OCI-LY7 (cell line): ENCODE measurements around the gene MED15. TPM values are rescaled to one million over a fixed set of nuclear protein-coding genes. Genes with fewer than 3 reads are reported as not detected.
"Not testable (repeated sequence)": the region's sequence is repeated elsewhere in the genome, so short reads cannot be mapped to it uniquely, and the experiment has no call there.

ENCODE experiments used
- BruUV-seq: library from RNA; stranded (reverse); fragments of 400-500 nt; replicated peaks from 2 replicates; lab custom pipeline; 2021; lab: Mats Ljungman, UMichigan
- CTCF ChIA-PET: fragments of 300-600 bp; sonication (Branson Sonifier 250); formaldehyde crosslinking; loops from one replicate; lab custom pipeline; 2022; ENCODE audit warnings: antibody characterized with exemption; ENCODE audit not compliant: unreplicated experiment; lab: Charles Lee
- POLR2A ChIA-PET: fragments of 300-600 bp; sonication (Branson Sonifier 250); formaldehyde crosslinking; loops from one replicate; lab custom pipeline; 2022; ENCODE audit warnings: antibody characterized with exemption; lab: Charles Lee
- DNase-seq: peaks from one replicate; pipeline ENCODE4 v3.0.0-alpha.2; 2015; ENCODE audit warnings: low spot score
- H2AFZ ChIP-seq: fragments of 200-600 bp; sonication (generic), shearing (Covaris generic); 2 replicates; pipeline ENCODE4 v1.6.1; 2014; ENCODE audit warnings: mild to moderate bottlenecking, antibody characterized with exemption, low read length, moderate library complexity
- H3K27ac ChIP-seq: fragments of 200-600 bp; sonication (generic); 2 replicates; pipeline ENCODE4 v1.5.1; 2014; ENCODE audit warnings: mixed run types, low read depth, mild to moderate bottlenecking, moderate library complexity, low read length, inconsistent platforms; ENCODE audit not compliant: poor library complexity, severe bottlenecking
- H3K36me3 ChIP-seq: fragments of 200-600 bp; sonication (generic); 2 replicates; pipeline ENCODE4 v1.6.1; 2014; ENCODE audit warnings: mild to moderate bottlenecking, antibody characterized with exemption, low read length, moderate library complexity, mixed read lengths; ENCODE audit not compliant: insufficient read depth
- H3K4me1 ChIP-seq: fragments of 200-600 bp; sonication (generic); 2 replicates; pipeline ENCODE4 v1.5.1; 2014; ENCODE audit warnings: mild to moderate bottlenecking, low read length; ENCODE audit not compliant: insufficient read depth, poor library complexity, severe bottlenecking
- H3K4me2 ChIP-seq: fragments of 200-600 bp; sonication (generic); 2 replicates; pipeline ENCODE4 v1.6.1; 2014; ENCODE audit warnings: mild to moderate bottlenecking, low read length
- H3K4me3 ChIP-seq: fragments of 200-600 bp; sonication (generic); 2 replicates; pipeline ENCODE4 v1.5.1; 2014; ENCODE audit warnings: mild to moderate bottlenecking, low read depth, low read length; ENCODE audit not compliant: poor library complexity, severe bottlenecking
- H3K79me2 ChIP-seq: fragments of 200-600 bp; sonication (generic); 2 replicates; pipeline ENCODE4 v1.6.1; 2016; ENCODE audit warnings: low read depth, mild to moderate bottlenecking, low read length, moderate library complexity, mixed read lengths; ENCODE audit not compliant: insufficient read depth
- H3K9me2 ChIP-seq: fragments of 200-600 bp; sonication (generic); 2 replicates; pipeline ENCODE4 v1.6.1; 2016; ENCODE audit warnings: mild to moderate bottlenecking, low read length, mixed read lengths; ENCODE audit not compliant: insufficient read depth
- H3K9me3 ChIP-seq: fragments of 200-600 bp; sonication (generic); 2 replicates; pipeline ENCODE4 v1.6.1; 2014; ENCODE audit warnings: mild to moderate bottlenecking, mixed run types, low read length, mixed read lengths
- H4K20me1 ChIP-seq: fragments of 200-600 bp; sonication (generic); 2 replicates; pipeline ENCODE4 v1.6.1; 2014; ENCODE audit warnings: mild to moderate bottlenecking, antibody characterized with exemption, low read length, moderate library complexity, mixed read lengths; ENCODE audit not compliant: insufficient read depth
- CTCF ChIP-seq: fragments of 200-600 bp; sonication (generic); conservative IDR thresholded peaks from 2 replicates; pipeline ENCODE4 v1.5.1; 2014; ENCODE audit warnings: mild to moderate bottlenecking, antibody characterized with exemption, low read length, moderate library complexity, mixed read lengths
- EZH2phosphoT487 ChIP-seq: fragments of 200-600 bp; sonication (generic); IDR thresholded peaks from 2 replicates; pipeline ENCODE4 v1.6.1; 2018; ENCODE audit warnings: low read depth, borderline replicate concordance, mild to moderate bottlenecking, mixed run types, antibody characterized with exemption, low read length, moderate library complexity, mixed read lengths
- intact Hi-C: fragments of 100-400 bp; cut with micrococcal nuclease; formaldehyde crosslinking; loops from one replicate; pipeline ENCODE4 v1.10.0; 2022; ENCODE audit not compliant: unreplicated experiment
- total RNA-seq, 2 experiments: library from RNA; depleted of rRNA in 1 of 2; stranded (reverse); fragments of >200 nt in 1 of 2; shearing (Covaris generic) in 1 of 2; gene quantifications; 2 replicates each; pipeline ENCODE4 v1.2.3, GENCODE V29; 2014 to 2022

The MED15 gene
- total RNA-seq, 2 experiments from 2014 or later: 28.7 to 79.2 TPM

- H4K20me1 ChIP-seq: no peaks in the 10 kb centered on the region
- H3K4me3 ChIP-seq: no peak overlapping the region
- no peaks in the 10 kb centered on the region for H3K9me2 ChIP-seq
- no peak overlapping the region for H2AFZ ChIP-seq
- TF ChIP-seq CTCF (no peak), EZH2phosphoT487 (no peak)
- H3K79me2 ChIP-seq: peaks cover 7% of the 10 kb centered on the region; the same call in 1 of the 2 replicates
- ChIA-PET CTCF (no interaction called here), POLR2A (no interaction called here)
- H3K36me3 ChIP-seq: peaks cover 78% of the 10 kb centered on the region
- no peak overlapping the region for H3K27ac ChIP-seq
- DNase-seq: no peak
- no peaks in the 10 kb centered on the region for H3K9me3 ChIP-seq
- H3K4me2 ChIP-seq: no peak overlapping the region
- H3K4me1 ChIP-seq: no peaks in the 10 kb centered on the region
- intact Hi-C loops: no loop called here
- no TSS peak for BruUV-seq
These were observed 34.6 kb downstream of the MED15 start for GRCh38 chr22:20542055-20542454.

- Histone ChIP-seq H3K9me3 (no peaks in the 10 kb centered on the region), H2AFZ (no peak overlapping the region), H3K4me2 (no peak overlapping the region), H3K4me1 (no peaks in the 10 kb centered on the region), H4K20me1 (no peaks in the 10 kb centered on the region), H3K27ac (no peak overlapping the region), H3K4me3 (no peak overlapping the region), H3K9me2 (no peaks in the 10 kb centered on the region), H3K79me2 (peaks cover 10% of the 10 kb centered on the region; the same call in 1 of the 2 replicates), H3K36me3 (peaks cover 74% of the 10 kb centered on the region)
- ChIA-PET POLR2A (no interaction called here), CTCF (no interaction called here)
- intact Hi-C loops: no loop called here
- TF ChIP-seq EZH2phosphoT487: no peak
- no peak for TF ChIP-seq CTCF
- DNase-seq: no peak
- no TSS peak for BruUV-seq
These were observed 35.3 kb downstream of the MED15 start for GRCh38 chr22:20542736-20543135.

GRCh38 chr22:20545318-20545634 is 37.9 kb downstream of the MED15 start:
- intact Hi-C loops, BruUV-seq, H3K9me2 ChIP-seq, H3K27ac ChIP-seq, CTCF ChIA-PET, DNase-seq, H3K9me3 ChIP-seq, H2AFZ ChIP-seq, H3K79me2 ChIP-seq, H3K4me3 ChIP-seq, H3K4me1 ChIP-seq, H3K4me2 ChIP-seq, POLR2A ChIA-PET, H4K20me1 ChIP-seq: not testable (repeated sequence)
- peaks cover 50% of the 10 kb centered on the region for H3K36me3 ChIP-seq
